Neural progenitor cell (in vitro differentiated cells): ENCODE data around the gene CTDNEP1.

Source experiments
- CTCF ChIP-seq: fragments of 200-600 bp; sonication (generic); IDR thresholded peaks from 2 replicates; pipeline ENCODE4 v1.5.1; 2017; ENCODE audit warnings: antibody characterized with exemption, mild to moderate bottlenecking
- EZH2 ChIP-seq: fragments of 200-600 bp; sonication (generic); IDR thresholded peaks from 2 replicates; pipeline ENCODE4 v1.6.1; 2017; ENCODE audit warnings: antibody characterized with exemption, mild to moderate bottlenecking, moderate library complexity

GRCh38 chr17:7292194-7292593 lies 40.7 kb upstream of the CTDNEP1 start:
- TF ChIP-seq CTCF: no peak
- TF ChIP-seq EZH2: no peak
